Measurements from ENCODE around the gene SPTBN1.

SPTBN1 gene

GRCh38 chr2:54615832-54616534, 159.9 kb downstream of the SPTBN1 start:
- no peak for DNase-seq

DNA sequence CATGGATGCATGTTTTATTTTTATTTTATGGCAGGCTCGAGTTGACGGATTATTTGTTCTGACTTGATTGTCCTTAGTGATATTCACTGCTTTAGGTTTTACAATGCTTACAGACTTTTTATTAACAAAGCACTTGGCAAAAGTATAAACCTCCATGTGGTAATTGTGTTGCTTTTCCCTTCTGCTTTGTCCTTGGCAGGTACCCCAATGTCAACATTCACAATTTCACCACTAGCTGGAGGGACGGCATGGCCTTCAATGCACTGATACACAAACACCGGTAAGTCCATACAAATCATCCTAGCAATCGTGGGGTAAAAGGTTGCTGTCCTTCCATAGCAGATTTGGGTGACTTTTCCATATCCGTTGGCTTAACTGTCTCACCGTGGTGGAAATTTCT, 161.3 kb downstream of the SPTBN1 start:
- no peak for DNase-seq

GRCh38 chr2:54618646-54619565, 162.8 kb downstream of the SPTBN1 start:
- no peak for DNase-seq

GRCh38 chr2:54619660-54620231, 163.6 kb downstream of the SPTBN1 start:
- DNase-seq = no peak

DNA sequence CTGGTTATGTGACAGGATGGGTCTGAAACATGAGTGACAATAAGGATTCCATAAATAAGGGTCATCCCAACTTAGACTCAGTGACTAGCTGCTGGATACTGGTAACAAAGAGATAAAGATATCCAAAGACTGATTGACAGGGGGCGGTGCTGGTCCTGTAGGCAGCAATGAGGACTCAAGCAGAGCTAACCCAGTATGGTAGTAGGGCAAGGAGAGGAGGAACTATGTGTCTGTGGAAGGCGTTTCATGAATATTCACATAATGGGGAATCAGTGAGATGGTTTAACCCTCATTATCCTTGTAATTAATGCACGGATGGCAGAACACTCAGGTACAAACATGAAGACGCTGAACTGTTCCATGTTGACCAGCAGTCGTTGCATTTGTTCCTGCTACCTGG, 164.8 kb downstream of the SPTBN1 start:
- DNase-seq = no peak

DNA sequence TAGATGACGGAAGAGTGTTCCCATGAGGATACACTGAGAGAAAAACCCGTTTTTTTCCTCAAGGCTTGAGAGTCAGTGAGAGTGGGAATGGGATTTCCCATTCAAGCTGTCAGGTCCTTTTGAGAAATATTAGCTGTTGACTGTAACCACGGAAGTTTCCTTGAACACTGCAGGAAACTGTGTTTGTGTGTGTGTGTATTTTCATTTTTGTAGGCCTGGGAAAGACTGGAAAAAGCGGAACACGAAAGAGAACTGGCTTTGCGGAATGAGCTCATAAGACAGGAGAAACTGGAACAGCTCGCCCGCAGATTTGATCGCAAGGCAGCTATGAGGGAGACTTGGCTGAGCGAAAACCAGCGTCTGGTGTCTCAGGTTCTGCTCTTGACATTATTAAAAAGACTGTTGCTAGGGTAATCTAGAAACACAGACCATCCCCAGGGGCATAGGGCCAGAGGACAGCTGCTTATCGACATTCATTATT, 168.5 kb downstream of the SPTBN1 start:
- DNase-seq = no peak

- no peak for DNase-seq
These were observed 170.0 kb downstream of the SPTBN1 start for GRCh38 chr2:54626131-54626530.

DNA sequence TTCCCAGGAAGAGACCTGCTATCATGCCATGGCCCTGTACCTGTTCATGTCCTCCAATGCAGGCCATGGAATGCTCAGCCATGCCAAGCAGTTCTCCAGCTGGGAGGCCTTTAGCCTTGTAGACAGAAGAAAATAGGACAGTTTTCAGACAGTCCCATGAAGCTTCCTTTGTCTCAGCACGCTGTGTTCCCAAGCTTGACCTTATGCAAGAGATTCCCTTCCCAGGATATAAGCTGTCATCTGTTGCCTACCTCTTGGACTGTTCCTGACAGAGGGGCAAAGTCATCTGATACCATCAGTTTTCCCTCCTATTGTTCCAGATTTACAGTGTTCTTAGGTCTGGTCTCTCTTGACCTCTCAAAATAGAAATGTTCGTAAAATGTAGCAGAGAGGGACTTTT, 170.8 kb downstream of the SPTBN1 start:
- DNase-seq = no peak

GRCh38 chr2:54627973-54628372, 171.8 kb downstream of the SPTBN1 start:
- no peak for DNase-seq

GRCh38 chr2:54628418-54628817, 172.3 kb downstream of the SPTBN1 start:
- no peak for DNase-seq

DNA sequence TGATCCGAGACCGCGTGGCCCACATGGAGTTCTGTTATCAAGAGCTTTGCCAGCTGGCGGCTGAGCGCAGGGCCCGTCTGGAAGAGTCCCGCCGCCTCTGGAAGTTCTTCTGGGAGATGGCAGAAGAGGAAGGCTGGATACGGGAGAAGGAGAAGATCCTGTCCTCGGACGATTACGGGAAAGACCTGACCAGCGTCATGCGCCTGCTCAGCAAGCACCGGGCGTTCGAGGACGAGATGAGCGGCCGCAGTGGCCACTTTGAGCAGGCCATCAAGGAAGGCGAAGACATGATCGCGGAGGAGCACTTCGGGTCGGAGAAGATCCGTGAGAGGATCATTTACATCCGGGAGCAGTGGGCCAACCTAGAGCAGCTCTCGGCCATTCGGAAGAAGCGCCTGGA, 172.8 kb downstream of the SPTBN1 start:
- DNase-seq = no peak

DNA sequence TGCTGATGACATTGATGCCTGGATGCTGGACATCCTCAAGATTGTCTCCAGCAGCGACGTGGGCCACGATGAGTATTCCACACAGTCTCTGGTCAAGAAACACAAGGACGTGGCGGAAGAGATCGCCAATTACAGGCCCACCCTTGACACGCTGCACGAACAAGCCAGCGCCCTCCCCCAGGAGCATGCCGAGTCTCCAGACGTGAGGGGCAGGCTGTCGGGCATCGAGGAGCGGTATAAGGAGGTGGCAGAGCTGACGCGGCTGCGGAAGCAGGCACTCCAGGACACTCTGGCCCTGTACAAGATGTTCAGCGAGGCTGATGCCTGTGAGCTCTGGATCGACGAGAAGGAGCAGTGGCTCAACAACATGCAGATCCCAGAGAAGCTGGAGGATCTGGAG, 173.3 kb downstream of the SPTBN1 start:
- DNase-seq = no peak

DNA sequence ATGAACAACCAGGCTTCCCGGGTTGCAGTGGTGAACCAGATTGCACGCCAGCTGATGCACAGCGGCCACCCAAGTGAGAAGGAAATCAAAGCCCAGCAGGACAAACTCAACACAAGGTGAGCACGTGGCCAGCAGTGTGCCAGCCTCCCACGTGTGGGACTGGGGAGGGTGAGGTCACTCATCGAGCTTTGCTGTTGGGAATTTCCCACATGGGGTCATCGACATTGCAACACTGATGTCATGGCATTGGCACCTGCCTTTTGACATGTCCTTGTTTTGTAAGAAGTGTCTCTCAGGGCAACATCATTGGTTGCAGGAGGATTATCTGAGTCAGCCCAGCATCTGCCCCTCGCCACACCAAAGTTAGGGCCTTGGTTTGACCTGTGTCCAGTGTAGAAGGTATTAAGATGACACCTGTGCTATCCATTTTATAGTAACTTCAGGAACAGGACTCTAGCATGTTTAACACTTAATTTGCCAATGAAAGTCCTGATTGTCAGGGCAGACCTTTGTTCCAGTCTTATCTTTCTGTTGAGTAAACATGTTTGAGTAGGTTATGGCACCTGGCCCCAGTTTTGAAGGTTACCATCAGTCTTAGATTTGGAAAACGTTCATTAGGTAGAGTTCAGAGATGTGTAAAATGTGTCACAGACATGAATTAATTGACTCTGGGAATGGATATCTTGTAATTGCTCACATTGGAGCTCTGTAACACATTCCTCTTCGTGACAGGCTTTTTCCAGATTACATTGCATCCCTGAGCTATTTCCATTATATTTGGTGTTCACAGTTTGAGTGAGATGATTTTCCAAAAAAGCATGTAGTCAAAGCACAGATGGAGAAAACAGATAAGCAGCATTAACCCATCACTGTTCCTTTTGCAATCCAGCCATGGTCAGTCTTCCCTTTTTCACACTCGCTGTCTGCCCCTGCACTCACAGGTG, 174.1 kb downstream of the SPTBN1 start:
- DNase-seq = no peak

DNA sequence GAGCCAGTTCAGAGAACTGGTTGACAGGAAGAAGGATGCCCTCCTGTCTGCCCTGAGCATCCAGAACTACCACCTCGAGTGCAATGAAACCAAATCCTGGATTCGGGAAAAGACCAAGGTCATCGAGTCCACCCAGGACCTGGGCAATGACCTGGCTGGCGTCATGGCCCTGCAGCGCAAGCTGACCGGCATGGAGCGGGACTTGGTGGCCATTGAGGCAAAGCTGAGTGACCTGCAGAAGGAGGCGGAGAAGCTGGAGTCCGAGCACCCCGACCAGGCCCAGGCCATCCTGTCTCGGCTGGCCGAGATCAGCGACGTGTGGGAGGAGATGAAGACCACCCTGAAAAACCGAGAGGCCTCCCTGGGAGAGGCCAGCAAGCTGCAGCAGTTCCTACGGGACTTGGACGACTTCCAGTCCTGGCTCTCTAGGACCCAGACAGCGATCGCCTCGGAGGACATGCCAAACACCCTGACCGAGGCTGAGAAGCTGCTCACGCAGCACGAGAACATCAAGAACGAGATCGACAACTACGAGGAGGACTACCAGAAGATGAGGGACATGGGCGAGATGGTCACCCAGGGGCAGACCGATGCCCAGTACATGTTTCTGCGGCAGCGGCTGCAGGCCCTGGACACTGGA, 174.9 kb downstream of the SPTBN1 start:
- no peak for DNase-seq

GRCh38 chr2:54631755-54632154, 175.6 kb downstream of the SPTBN1 start:
- no peak for DNase-seq

GRCh38 chr2:54632733-54633692, 176.9 kb downstream of the SPTBN1 start:
- DNase-seq = no peak

DNA sequence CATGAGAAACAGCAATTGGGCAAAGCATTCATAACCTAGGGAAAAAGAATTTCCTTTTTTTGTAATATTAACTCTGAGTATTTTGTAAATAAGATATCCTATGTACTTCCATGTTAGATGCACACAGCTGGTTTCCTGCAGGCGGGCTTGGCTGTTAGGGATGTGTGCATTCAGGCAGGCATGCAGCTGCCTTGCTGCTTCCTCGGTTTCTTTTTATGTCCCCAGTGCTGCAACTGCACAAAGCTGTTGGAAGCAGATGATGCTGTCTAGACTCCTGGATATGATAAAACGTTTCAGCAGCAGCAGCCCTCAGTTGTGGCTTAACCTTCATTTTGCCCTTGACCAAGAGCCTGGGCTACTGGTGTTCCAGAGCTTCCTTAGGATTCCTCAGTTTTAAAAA, 177.9 kb downstream of the SPTBN1 start:
- no peak for DNase-seq

- no peak for DNase-seq
These were observed 178.7 kb downstream of the SPTBN1 start for GRCh38 chr2:54634564-54635511.

GRCh38 chr2:54635554-54636152, 179.5 kb downstream of the SPTBN1 start:
- DNase-seq = no peak
